ENCODE results near the gene IPCEF1. TPM values are rescaled to one million over a fixed set of nuclear protein-coding genes. Genes with fewer than 3 reads are reported as not detected.

The IPCEF1 gene
- total and polyA plus RNA-seq, 2 experiments from 2014 or later: 0.80 TPM; not detected in 1

GRCh38 chr6:154209555-154209954, 147.0 kb downstream of the IPCEF1 start:
- DNase-seq (ENCODE audit: low spot score): no peak
- no peaks in the 10 kb centered on the region for H3K9me3 ChIP-seq (ENCODE audit: low read depth)
- H3K4me3 ChIP-seq: no peak overlapping the region
- H3K79me2 ChIP-seq: no peaks in the 10 kb centered on the region
- H3K36me3 ChIP-seq (replicated peaks; ENCODE audit: insufficient read depth, low read depth): no peaks in the 10 kb centered on the region
- no peak overlapping the region for H2AFZ ChIP-seq
- no peak for TF ChIP-seq EZH2phosphoT487 (IDR thresholded peaks at IDR 0.05; ENCODE audit: low read depth, severe bottlenecking, unreplicated experiment)
- TF ChIP-seq, protein P1, sequence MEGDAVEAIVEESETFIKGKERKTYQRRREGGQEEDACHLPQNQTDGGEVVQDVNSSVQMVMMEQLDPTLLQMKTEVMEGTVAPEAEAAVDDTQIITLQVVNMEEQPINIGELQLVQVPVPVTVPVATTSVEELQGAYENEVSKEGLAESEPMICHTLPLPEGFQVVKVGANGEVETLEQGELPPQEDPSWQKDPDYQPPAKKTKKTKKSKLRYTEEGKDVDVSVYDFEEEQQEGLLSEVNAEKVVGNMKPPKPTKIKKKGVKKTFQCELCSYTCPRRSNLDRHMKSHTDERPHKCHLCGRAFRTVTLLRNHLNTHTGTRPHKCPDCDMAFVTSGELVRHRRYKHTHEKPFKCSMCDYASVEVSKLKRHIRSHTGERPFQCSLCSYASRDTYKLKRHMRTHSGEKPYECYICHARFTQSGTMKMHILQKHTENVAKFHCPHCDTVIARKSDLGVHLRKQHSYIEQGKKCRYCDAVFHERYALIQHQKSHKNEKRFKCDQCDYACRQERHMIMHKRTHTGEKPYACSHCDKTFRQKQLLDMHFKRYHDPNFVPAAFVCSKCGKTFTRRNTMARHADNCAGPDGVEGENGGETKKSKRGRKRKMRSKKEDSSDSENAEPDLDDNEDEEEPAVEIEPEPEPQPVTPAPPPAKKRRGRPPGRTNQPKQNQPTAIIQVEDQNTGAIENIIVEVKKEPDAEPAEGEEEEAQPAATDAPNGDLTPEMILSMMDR (IDR thresholded peaks at IDR 0.05; ENCODE audit: poor library complexity): no peak
- no peak for TF ChIP-seq EZH2 (IDR thresholded peaks at IDR 0.05; ENCODE audit: borderline replicate concordance)
- 95% methylated on average over 3 of the region's 3 CpGs for WGBS (ENCODE audit: low lambda C conversion rate, missing lambda C conversion rate)
- H4K20me1 ChIP-seq (ENCODE audit: insufficient read depth, poor library complexity, severe bottlenecking): no peaks in the 10 kb centered on the region
- H3K4me1 ChIP-seq (ENCODE audit: insufficient read depth): no peaks in the 10 kb centered on the region
- no peaks in the 10 kb centered on the region for H3K9me2 ChIP-seq (replicated peaks; ENCODE audit: insufficient read depth)
- H3K4me2 ChIP-seq: no peak overlapping the region
- H3K27me3 ChIP-seq: no peaks in the 10 kb centered on the region
- H3K27ac ChIP-seq: no peak overlapping the region

DNA sequence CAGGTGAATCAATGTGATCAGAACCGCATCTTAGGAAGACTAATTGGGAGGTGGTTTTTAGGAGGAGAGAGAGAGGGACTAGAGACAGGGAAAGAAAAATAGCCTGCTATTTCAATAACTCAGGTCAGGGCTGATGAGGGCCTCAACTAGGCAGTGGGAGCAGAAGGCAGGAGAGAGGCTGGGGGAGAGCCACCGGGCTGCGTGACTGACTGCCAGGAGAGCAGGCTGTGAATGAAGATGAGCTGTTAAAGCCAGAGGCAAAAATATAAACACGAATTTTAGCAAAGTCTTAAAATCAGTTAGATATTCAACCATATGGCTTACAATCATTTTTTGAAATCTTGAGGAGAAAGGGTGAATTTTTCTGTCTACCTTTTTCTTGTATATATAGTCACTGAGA, 149.6 kb downstream of the IPCEF1 start:
- Histone ChIP-seq H3K4me3 (no peak overlapping the region), H3K36me3 (replicated peaks; ENCODE audit: insufficient read depth, low read depth) (no peaks in the 10 kb centered on the region), H3K9me3 (ENCODE audit: low read depth) (no peaks in the 10 kb centered on the region), H3K4me2 (no peak overlapping the region), H3K4me1 (ENCODE audit: insufficient read depth) (no peaks in the 10 kb centered on the region), H2AFZ (no peak overlapping the region), H3K27ac (no peak overlapping the region), H4K20me1 (ENCODE audit: insufficient read depth, poor library complexity, severe bottlenecking) (no peaks in the 10 kb centered on the region), H3K9me2 (replicated peaks; ENCODE audit: insufficient read depth) (no peaks in the 10 kb centered on the region), H3K27me3 (no peaks in the 10 kb centered on the region), H3K79me2 (no peaks in the 10 kb centered on the region)
- no peak for DNase-seq (ENCODE audit: low spot score)
- no peak for TF ChIP-seq EZH2phosphoT487 (IDR thresholded peaks at IDR 0.05; ENCODE audit: low read depth, severe bottlenecking, unreplicated experiment)
- TF ChIP-seq, protein P1 (IDR thresholded peaks at IDR 0.05; ENCODE audit: poor library complexity): no peak
- TF ChIP-seq EZH2 (IDR thresholded peaks at IDR 0.05; ENCODE audit: borderline replicate concordance): no peak
- WGBS (ENCODE audit: low lambda C conversion rate, missing lambda C conversion rate): 84% methylated on average over 4 of the region's 4 CpGs

DNA sequence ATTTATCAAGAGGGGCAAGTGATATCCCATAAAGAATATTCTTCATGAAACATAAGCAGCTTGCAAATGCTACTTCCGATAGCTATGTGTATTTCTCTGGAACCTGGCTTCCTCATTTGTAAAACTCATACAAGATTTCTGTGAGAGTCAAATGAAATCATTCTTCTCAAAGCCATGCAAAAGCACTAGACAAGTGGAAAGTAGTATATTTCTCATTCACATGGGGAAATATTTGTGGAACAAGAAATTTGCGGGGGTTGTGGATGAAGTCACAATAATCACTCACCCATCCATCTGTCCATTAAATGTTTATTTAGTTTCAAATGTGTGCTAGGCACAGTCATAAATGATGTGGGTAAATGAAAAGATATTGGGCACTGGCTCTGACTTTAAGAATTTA, 150.5 kb downstream of the IPCEF1 start:
- WGBS (ENCODE audit: low lambda C conversion rate, missing lambda C conversion rate): 87% methylated on average over 2 of the region's 2 CpGs
- no peaks in the 10 kb centered on the region for H3K4me1 ChIP-seq (ENCODE audit: insufficient read depth)
- no peaks in the 10 kb centered on the region for H3K36me3 ChIP-seq (replicated peaks; ENCODE audit: insufficient read depth, low read depth)
- TF ChIP-seq, protein P1 (IDR thresholded peaks at IDR 0.05; ENCODE audit: poor library complexity): no peak
- TF ChIP-seq EZH2 (IDR thresholded peaks at IDR 0.05; ENCODE audit: borderline replicate concordance) (no peak), EZH2phosphoT487 (IDR thresholded peaks at IDR 0.05; ENCODE audit: low read depth, severe bottlenecking, unreplicated experiment) (no peak)
- no peaks in the 10 kb centered on the region for H4K20me1 ChIP-seq (ENCODE audit: insufficient read depth, poor library complexity, severe bottlenecking)
- no peak overlapping the region for H3K4me3 ChIP-seq
- H3K27ac ChIP-seq: no peak overlapping the region
- no peaks in the 10 kb centered on the region for H3K9me2 ChIP-seq (replicated peaks; ENCODE audit: insufficient read depth)
- no peaks in the 10 kb centered on the region for H3K9me3 ChIP-seq (ENCODE audit: low read depth)
- H3K79me2 ChIP-seq: no peaks in the 10 kb centered on the region
- H2AFZ ChIP-seq: no peak overlapping the region
- DNase-seq (ENCODE audit: low spot score): no peak
- H3K4me2 ChIP-seq: no peak overlapping the region
- no peaks in the 10 kb centered on the region for H3K27me3 ChIP-seq

- Histone ChIP-seq H3K4me1 (ENCODE audit: insufficient read depth) (no peaks in the 10 kb centered on the region), H3K4me2 (no peak overlapping the region), H4K20me1 (ENCODE audit: insufficient read depth, poor library complexity, severe bottlenecking) (no peaks in the 10 kb centered on the region), H2AFZ (no peak overlapping the region), H3K36me3 (replicated peaks; ENCODE audit: insufficient read depth, low read depth) (no peaks in the 10 kb centered on the region), H3K27me3 (no peaks in the 10 kb centered on the region), H3K27ac (no peak overlapping the region), H3K4me3 (no peak overlapping the region), H3K9me3 (ENCODE audit: low read depth) (no peaks in the 10 kb centered on the region), H3K79me2 (no peaks in the 10 kb centered on the region), H3K9me2 (replicated peaks; ENCODE audit: insufficient read depth) (no peaks in the 10 kb centered on the region)
- 87% methylated on average over 6 of the region's 6 CpGs for WGBS (ENCODE audit: low lambda C conversion rate, missing lambda C conversion rate)
- no peak for DNase-seq (ENCODE audit: low spot score)
- TF ChIP-seq EZH2phosphoT487 (IDR thresholded peaks at IDR 0.05; ENCODE audit: low read depth, severe bottlenecking, unreplicated experiment) (no peak), EZH2 (IDR thresholded peaks at IDR 0.05; ENCODE audit: borderline replicate concordance) (no peak)
- TF ChIP-seq, protein P1 (IDR thresholded peaks at IDR 0.05; ENCODE audit: poor library complexity): no peak
Observed at GRCh38 chr6:154202958-154203357, 153.6 kb downstream of the IPCEF1 start.
